ENCODE data around the gene PDE1C.

The PDE1C gene

DNA sequence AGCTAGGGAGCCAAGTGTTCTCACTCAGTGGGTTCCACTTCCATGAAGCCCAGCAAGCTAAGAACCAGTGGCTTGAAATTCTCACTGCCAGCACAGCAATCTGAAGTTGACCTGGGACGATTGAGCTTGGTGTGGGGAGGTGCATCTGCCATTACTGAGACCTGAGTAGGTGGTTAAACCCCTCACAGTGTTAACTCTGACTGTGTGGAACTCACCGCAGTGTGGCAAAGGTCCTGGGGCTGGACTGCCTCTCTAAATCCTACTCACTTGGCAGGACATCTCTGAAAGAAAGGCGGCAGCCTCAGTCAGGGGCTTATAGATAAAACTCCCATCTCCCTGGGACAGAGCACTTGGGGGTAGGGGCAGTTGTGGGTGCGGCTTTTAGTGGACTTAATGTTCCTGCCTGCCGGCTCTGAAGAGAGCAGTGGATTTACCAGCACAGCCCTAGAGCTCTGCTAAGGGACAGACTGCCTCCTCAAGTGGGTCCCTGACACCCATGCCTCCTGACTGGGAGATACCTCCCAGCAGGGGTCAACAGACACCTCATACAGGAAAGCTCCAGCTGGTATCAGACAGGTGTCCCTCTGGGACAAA lies 143.1 kb downstream of the PDE1C start:
- TF ChIP-seq SIN3A (IDR thresholded peaks at IDR 0.05; ENCODE audit: borderline replicate concordance, insufficient read depth, low read length) (no peak), FOXP2 (optimal IDR thresholded peaks at IDR 0.05; ENCODE audit: borderline replicate concordance, extremely low read depth, extremely low read length, insufficient read depth) (no peak), POLR2AphosphoS5 (IDR thresholded peaks at IDR 0.05; ENCODE audit: low read depth, low read length) (no peak), TAF1 (IDR thresholded peaks at IDR 0.05; ENCODE audit: borderline replicate concordance, insufficient read depth, low read length) (no peak)
- TF ChIP-seq, protein P1, sequence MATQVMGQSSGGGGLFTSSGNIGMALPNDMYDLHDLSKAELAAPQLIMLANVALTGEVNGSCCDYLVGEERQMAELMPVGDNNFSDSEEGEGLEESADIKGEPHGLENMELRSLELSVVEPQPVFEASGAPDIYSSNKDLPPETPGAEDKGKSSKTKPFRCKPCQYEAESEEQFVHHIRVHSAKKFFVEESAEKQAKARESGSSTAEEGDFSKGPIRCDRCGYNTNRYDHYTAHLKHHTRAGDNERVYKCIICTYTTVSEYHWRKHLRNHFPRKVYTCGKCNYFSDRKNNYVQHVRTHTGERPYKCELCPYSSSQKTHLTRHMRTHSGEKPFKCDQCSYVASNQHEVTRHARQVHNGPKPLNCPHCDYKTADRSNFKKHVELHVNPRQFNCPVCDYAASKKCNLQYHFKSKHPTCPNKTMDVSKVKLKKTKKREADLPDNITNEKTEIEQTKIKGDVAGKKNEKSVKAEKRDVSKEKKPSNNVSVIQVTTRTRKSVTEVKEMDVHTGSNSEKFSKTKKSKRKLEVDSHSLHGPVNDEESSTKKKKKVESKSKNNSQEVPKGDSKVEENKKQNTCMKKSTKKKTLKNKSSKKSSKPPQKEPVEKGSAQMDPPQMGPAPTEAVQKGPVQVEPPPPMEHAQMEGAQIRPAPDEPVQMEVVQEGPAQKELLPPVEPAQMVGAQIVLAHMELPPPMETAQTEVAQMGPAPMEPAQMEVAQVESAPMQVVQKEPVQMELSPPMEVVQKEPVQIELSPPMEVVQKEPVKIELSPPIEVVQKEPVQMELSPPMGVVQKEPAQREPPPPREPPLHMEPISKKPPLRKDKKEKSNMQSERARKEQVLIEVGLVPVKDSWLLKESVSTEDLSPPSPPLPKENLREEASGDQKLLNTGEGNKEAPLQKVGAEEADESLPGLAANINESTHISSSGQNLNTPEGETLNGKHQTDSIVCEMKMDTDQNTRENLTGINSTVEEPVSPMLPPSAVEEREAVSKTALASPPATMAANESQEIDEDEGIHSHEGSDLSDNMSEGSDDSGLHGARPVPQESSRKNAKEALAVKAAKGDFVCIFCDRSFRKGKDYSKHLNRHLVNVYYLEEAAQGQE (IDR thresholded peaks at IDR 0.05; ENCODE audit: insufficient read depth in 1 of 2, low read depth in 2 of 2, low read length in 2 of 2), result no peak

DNA sequence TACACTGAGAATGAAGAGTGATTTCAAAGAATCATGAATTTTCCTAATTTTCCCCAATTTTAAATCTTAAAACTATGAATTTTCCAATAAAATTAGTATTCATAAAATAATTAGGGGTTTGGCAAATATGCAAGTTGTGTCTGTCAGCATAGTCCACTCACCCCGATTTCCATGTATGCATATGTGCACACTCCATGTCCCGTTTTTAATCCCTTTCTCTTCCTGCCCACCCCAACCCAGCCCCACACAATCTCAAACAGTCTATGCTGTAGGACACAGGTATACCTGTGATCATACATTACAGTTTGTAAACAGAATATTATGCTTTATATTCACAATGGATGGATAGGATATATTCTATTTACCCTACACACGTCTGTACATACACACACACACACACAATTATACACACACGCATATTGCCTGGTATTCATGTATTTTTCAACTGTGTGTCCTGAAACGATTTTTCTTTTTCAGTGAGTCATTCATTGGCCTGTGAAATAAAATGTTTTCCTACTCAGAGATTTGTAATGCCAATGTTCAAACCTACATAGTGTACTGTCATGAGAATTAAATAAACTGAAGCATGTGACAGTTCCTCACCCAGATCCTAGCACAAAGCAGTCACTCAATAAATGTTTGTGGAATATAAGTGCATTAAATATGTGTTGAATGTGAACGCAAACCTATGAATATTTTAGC lies 144.3 kb downstream of the PDE1C start:
- TF ChIP-seq FOXP2 (optimal IDR thresholded peaks at IDR 0.05; ENCODE audit: borderline replicate concordance, extremely low read depth, extremely low read length, insufficient read depth), result no peak
- TF ChIP-seq POLR2AphosphoS5 (IDR thresholded peaks at IDR 0.05; ENCODE audit: low read depth, low read length), result no peak

DNA sequence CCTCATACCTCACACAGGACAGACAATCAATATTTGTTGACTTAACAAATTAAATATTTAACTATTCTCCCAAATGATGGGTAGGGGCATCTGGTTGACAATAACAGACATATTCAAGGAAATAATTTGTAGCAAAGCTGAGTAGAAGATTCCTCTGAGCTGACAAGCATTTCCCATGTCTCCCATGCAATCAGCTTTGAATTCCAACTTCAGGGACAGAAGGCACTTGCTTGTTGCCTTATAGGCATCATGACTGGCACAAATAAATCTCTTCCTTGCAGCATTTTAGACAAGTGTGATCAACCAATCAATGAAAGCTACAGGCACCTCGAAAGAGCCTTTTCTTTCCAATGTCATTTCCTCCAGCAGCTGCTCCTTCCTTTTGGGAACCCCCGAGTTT lies 146.0 kb downstream of the PDE1C start:
- TF ChIP-seq FOXP2 (optimal IDR thresholded peaks at IDR 0.05; ENCODE audit: borderline replicate concordance, extremely low read depth, extremely low read length, insufficient read depth) (no peak), TAF1 (IDR thresholded peaks at IDR 0.05; ENCODE audit: borderline replicate concordance, insufficient read depth, low read length) (no peak), POLR2AphosphoS5 (IDR thresholded peaks at IDR 0.05; ENCODE audit: low read depth, low read length) (no peak), SIN3A (IDR thresholded peaks at IDR 0.05; ENCODE audit: borderline replicate concordance, insufficient read depth, low read length) (no peak)
- TF ChIP-seq, protein P1 (IDR thresholded peaks at IDR 0.05; ENCODE audit: insufficient read depth in 1 of 2, low read depth in 2 of 2, low read length in 2 of 2), result no peak

DNA sequence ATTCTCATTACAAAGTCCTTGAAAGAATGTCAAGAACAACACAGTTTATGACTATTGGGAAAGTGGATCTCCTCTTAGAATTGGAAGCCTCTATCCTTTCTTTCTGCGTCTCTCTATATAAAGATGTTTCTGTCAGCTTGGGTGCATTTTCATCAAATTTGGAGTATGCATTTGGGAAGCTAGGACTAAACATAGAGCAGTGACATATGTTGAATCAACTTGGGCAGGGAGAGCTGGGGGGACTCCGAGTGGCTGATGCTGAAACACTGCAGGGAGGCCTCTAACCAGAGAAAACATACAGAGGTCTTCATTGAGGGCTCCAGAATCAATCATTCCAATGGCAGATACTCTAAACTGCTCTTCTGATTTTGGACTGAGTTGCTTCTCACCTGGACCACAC lies 147.4 kb downstream of the PDE1C start:
- TF ChIP-seq FOXP2 (optimal IDR thresholded peaks at IDR 0.05; ENCODE audit: borderline replicate concordance, extremely low read depth, extremely low read length, insufficient read depth) (no peak), POLR2AphosphoS5 (IDR thresholded peaks at IDR 0.05; ENCODE audit: low read depth, low read length) (no peak), TAF1 (IDR thresholded peaks at IDR 0.05; ENCODE audit: borderline replicate concordance, insufficient read depth, low read length) (no peak), SIN3A (IDR thresholded peaks at IDR 0.05; ENCODE audit: borderline replicate concordance, insufficient read depth, low read length) (no peak)
- TF ChIP-seq, protein P1 (IDR thresholded peaks at IDR 0.05; ENCODE audit: insufficient read depth in 1 of 2, low read depth in 2 of 2, low read length in 2 of 2), result no peak

DNA sequence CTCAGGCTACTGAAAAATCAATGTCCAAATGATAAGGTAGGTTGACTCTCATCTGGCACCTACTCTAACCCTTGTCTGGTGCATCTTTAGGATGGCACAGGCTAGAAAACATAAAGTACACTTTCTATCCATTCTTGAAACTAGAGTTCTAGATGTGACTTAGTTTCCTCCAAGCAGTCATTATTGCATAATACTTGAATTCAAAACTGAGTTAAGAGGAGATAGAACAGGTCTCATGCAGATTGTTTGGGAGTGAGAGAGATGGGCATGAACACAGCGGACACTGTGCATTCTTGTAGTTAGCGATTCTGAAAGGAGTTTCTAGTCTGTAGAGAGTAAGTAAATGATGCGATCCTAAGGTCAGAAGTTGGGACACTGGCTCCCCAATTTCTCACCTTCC lies 149.2 kb downstream of the PDE1C start:
- TF ChIP-seq, protein P1 (IDR thresholded peaks at IDR 0.05; ENCODE audit: insufficient read depth in 1 of 2, low read depth in 2 of 2, low read length in 2 of 2), result no peak
- TF ChIP-seq FOXP2 (optimal IDR thresholded peaks at IDR 0.05; ENCODE audit: borderline replicate concordance, extremely low read depth, extremely low read length, insufficient read depth), result no peak
- TF ChIP-seq TAF1 (IDR thresholded peaks at IDR 0.05; ENCODE audit: borderline replicate concordance, insufficient read depth, low read length), result no peak
- no peak for TF ChIP-seq SIN3A (IDR thresholded peaks at IDR 0.05; ENCODE audit: borderline replicate concordance, insufficient read depth, low read length)
- no peak for TF ChIP-seq POLR2AphosphoS5 (IDR thresholded peaks at IDR 0.05; ENCODE audit: low read depth, low read length)
